Stimulated activated CD8-positive, alpha-beta memory T cell treated with anti-CD3 and anti-CD28 coated beads, Interleukin-7, amount 100 ng/mL, for 4 hours (primary cell): ENCODE data around the gene ZNF471.

Experiments used
- DNase-seq, 2 donors: peaks; one replicate each; pipeline ENCODE4 v3.0.0-alpha.2; 2020; ENCODE audit warnings: low read depth in 2 of 2

The ZNF471 gene

DNA sequence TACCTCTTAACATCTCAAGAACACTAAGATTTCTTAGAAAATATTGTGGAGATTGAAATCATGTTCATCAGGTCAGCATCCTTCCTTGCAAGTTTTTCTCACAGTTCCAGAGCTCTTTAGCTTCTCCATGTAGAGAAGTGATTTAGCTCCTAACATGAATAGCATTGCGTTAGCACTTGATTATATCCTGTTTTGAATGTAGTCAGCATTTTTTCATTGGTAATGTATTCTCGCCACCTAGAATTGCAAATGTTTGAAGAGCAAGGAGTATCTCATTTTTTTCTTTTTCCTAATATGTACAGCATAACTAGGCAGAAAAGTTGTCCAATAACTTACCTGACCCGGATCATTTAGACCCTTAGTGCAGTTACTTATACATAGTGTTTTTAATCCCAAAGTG is 66.3 kb downstream of the ZNF471 start:
- no peak for DNase-seq

DNA sequence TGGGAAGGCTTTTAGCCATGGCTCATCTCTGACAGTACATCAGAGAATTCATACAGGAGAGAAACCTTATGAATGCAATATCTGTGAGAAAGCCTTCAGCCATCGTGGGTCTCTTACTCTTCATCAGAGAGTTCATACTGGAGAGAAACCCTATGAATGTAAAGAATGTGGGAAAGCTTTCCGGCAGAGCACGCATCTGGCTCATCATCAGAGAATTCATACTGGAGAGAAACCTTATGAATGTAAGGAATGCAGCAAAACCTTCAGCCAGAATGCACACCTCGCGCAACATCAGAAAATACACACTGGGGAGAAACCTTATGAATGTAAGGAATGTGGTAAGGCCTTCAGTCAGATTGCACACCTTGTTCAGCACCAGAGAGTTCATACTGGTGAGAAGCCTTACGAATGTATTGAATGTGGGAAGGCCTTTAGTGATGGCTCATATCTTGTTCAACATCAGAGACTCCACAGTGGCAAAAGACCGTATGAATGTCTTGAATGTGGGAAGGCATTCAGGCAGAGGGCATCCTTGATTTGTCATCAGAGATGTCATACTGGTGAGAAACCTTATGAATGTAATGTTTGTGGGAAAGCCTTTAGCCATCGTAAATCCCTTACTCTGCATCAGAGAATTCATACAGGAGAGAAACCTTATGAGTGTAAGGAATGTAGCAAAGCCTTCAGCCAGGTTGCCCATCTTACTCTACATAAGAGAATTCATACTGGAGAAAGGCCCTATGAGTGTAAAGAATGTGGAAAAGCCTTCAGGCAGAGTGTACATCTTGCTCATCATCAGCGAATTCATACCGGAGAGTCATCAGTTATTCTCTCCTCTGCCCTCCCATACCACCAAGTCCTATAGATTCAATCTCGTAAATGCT is 70.3 kb downstream of the ZNF471 start:
- DNase-seq = no peak
